Brain microvascular endothelial cell (primary cell): ENCODE measurements around the gene CEP131.
A peak's percentile ranks its signal among the peaks of the same experiment; 100 is the strongest.
"Not testable (repeated sequence)": the region's sequence is repeated elsewhere in the genome, so short reads cannot be mapped to it uniquely, and the experiment has no call there.

Experiments
- DNase-seq: peaks from one replicate; pipeline ENCODE4 v3.0.0-alpha.2; 2020
- H3K27ac ChIP-seq: fragments of 250-450 bp; sonication (Bioruptor Pico); 2 replicates; pipeline ENCODE4 v1.5.1; 2020; ENCODE audit warnings: mild to moderate bottlenecking, moderate library complexity
- H3K27me3 ChIP-seq: fragments of 250-450 bp; sonication (Bioruptor Pico); replicated peaks from 2 replicates; pipeline ENCODE4 v1.5.1; 2020; ENCODE audit warnings: mild to moderate bottlenecking
- H3K36me3 ChIP-seq: fragments of 250-450 bp; sonication (Bioruptor Pico); replicated peaks from 2 replicates; pipeline ENCODE4 v1.5.1; 2020; ENCODE audit warnings: mild to moderate bottlenecking
- H3K4me3 ChIP-seq: 2 replicates; pipeline ENCODE4 v1.5.1; 2011; ENCODE audit warnings: low read depth, mild to moderate bottlenecking, control low read depth, low read length, moderate library complexity
- in situ Hi-C: cut with HindIII; loops from 2 replicates; pipeline ENCODE4 v1.10.0; 2017; ENCODE audit warnings: low sequenced_read_pairs, low pct_ligation_motif_present
- TF ChIP-seq, protein P1 (sequence below): IDR thresholded peaks from 2 replicates; pipeline ENCODE4 v1.5.1; 2011; ENCODE audit warnings: low read depth, mild to moderate bottlenecking, moderate library complexity, low read length, control low read depth, inconsistent platforms; ENCODE audit errors: missing control alignments

CEP131 gene

DNA sequence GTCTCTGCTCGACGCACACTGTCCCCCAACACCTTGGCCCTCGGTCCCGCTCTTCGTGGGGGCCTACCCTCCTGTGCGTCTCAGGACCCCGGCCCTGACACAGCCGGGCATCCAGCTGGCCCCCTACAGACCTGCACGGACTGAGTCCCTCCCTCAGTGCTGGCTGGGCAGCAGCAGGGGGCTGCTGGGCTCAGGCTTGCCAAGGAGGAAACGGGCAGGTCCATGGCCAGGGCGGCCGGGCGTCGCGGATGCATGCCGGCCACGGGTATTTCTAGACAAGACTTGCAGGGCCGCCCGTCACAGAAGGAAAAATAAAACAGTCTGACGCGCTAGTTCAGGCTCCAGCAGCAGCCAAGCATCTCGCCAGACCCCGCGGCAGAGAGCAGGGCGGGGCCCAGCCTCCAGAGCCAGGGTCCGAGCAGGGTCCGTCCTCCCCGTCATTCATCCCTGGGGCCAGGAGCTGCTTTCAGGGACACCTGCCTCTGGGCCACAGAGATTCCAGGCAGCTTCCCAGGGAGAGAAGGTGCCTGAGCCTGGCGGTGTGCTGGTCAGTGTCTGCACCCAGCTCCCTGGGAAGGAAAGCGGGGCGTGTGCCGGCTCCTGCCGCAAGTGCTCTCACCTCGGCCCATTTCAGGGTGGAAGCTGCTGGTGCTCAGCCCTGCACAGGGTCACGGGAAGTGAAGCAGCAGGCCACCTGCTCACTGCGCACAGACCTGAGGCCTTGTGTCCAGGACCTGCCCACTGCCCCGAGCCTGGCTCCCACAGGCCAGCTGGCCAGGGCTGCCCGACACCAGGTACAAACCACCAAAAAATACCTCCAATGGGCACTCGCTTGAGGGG is 64.7 kb downstream of the CEP131 start:
- no peaks in the 10 kb centered on the region for H3K27me3 ChIP-seq
- TF ChIP-seq, protein P1, sequence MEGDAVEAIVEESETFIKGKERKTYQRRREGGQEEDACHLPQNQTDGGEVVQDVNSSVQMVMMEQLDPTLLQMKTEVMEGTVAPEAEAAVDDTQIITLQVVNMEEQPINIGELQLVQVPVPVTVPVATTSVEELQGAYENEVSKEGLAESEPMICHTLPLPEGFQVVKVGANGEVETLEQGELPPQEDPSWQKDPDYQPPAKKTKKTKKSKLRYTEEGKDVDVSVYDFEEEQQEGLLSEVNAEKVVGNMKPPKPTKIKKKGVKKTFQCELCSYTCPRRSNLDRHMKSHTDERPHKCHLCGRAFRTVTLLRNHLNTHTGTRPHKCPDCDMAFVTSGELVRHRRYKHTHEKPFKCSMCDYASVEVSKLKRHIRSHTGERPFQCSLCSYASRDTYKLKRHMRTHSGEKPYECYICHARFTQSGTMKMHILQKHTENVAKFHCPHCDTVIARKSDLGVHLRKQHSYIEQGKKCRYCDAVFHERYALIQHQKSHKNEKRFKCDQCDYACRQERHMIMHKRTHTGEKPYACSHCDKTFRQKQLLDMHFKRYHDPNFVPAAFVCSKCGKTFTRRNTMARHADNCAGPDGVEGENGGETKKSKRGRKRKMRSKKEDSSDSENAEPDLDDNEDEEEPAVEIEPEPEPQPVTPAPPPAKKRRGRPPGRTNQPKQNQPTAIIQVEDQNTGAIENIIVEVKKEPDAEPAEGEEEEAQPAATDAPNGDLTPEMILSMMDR: no peak
- H3K27ac ChIP-seq: no peak overlapping the region
- H3K4me3 ChIP-seq: no peak overlapping the region
- DNase-seq: no peak
- in situ Hi-C loops: no loop called here
- no peaks in the 10 kb centered on the region for H3K36me3 ChIP-seq

DNA sequence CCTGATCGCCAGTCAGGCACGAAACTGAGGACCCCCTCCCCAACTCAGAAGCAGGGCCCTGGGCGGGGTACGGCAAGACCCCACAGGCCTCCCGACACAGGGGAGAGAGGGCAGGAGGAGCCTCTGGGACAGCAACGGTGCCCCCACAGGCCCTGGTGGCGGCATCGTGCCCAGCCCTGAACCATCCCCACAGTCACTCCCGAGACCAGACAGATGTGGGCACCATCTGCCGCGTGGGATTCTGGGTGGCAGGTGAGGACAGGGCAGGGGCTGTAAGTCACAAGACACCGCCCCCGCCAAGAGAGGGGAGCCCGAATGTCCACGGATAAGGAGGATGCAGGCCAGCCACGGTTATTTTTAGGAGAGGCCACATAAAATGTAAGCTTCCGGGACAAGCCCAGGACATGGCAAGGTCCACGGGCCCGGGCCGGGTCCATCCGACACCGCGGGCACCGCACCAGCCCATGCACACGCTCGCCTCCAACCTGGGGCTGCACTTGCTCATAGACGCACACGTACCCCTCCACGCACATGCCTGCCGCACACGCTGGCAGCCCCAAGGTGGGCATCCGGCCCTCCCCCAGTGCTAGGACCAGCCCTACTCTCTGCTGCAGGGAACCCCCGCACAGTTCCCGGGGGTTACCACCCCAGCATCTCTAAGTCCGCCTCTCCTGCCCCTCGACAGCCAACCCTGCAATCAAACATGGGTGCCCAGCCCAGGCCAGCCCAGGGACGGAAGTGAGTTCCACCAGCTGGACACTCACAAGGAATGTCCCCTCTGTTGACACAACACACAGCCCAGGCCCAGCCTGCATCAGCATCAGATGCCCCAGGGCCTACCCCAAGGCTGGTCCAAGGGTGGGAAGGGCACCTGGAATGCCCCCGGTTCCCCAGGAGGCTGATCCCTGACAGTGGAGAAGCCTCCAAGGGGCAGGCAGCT is 65.6 kb downstream of the CEP131 start:
- DNase-seq: no peak
- TF ChIP-seq, protein P1: no peak
- Histone ChIP-seq H3K4me3 (no peak overlapping the region), H3K27me3 (no peaks in the 10 kb centered on the region), H3K27ac (no peak overlapping the region), H3K36me3 (no peaks in the 10 kb centered on the region)
- in situ Hi-C loops: no loop called here

DNA sequence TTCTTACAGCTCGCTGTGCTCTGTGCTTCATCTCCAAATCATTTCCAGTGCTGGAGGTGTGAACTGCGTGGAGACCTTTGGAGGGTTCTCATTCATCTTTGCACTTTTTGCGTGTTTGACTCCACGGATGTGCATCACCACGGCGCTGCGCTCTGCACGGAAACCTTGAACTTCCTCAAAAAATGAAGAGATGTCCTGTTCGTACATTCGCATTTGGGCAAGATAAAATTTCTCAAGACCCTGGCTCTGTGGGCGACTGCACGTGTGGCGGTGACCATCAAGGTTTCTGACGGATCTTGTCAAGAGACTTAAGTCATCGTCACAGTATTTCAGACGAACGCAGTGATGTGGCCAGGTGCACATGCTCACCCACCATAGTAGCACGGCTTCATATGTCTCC is 67.8 kb downstream of the CEP131 start:
- TF ChIP-seq, protein P1: no peak
- Histone ChIP-seq H3K4me3 (no peak overlapping the region), H3K36me3 (no peaks in the 10 kb centered on the region), H3K27ac (no peak overlapping the region), H3K27me3 (no peaks in the 10 kb centered on the region)
- in situ Hi-C loops: no loop called here
- DNase-seq: no peak

DNA sequence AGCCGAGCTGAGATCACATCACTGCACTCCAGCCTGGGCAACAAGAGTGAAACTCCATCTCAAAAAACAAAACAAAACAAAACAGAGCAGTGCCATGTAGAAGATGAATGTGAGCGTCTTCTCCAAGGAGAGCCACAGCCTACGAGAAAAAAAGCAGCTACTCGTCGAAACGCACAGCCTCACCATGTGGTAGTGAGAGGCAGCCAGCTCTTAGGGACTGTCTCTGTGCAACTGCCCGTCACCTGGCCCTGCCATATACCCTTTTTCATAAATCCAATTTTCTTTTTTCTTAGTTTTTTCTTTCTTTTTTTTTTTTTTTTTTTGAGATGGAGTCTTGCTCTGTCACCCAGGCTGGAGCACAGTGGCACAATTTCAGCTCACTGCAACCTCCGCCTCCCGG is 68.7 kb downstream of the CEP131 start:
- H3K36me3 ChIP-seq, H3K4me3 ChIP-seq, in situ Hi-C loops, DNase-seq, H3K27ac ChIP-seq, H3K27me3 ChIP-seq: not testable (repeated sequence)

DNA sequence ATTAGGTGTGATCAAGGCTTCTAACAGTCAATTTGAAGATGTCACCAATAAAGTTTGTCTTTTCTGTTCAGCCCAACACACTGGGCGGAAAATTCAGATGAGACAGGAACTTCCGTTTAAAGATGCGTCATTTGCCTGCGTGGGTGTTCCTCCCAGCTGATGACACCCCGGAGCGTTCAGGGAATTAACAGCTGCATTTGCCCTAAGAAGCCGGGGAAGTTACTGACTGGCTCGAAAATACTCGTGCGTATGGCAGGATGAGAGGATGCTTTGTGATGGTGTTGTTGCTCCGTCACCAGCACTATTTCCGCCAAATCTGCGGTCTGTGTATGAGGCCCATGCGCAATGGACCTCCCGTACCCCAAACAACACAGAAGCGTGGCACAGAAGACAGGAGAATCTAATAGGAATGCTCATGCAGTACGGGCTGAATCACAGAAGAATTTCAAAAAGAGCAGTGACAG is 69.4 kb downstream of the CEP131 start:
- H3K4me3 ChIP-seq: no peak overlapping the region
- peak; percentile 77 for DNase-seq
- no peaks in the 10 kb centered on the region for H3K36me3 ChIP-seq
- in situ Hi-C loops: no loop called here
- TF ChIP-seq, protein P1: no peak
- H3K27me3 ChIP-seq: no peaks in the 10 kb centered on the region
- H3K27ac ChIP-seq: peak overlapping the region; percentile 51

DNA sequence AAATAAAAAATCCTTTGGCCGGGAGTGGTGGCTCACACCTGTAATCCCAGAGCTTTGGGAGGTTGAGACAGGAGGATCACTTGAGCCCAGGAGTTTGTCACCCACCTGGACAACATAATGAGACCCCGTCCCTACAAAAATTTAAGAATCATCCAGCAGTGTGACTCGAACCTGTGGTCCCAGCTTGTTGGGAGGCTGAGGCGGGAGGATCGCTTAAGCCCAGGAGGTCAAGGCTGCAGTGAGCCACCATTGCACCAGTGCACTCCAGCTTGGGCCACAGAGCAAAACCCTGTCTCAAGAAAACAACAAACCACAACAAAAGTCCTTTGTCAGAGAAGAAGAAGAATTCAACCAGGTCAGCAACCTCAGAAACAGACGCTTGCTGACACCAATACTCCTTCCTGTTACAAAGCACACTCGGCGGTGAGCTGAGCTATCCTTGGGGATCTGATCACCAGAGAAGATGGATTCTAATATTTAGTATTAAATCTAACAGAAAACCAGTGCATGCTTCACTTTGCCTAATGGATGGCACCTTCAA is 70.4 kb downstream of the CEP131 start:
- Histone ChIP-seq H3K4me3 (no peak overlapping the region), H3K36me3 (no peaks in the 10 kb centered on the region), H3K27me3 (no peaks in the 10 kb centered on the region), H3K27ac (no peak overlapping the region)
- TF ChIP-seq, protein P1: no peak
- no peak for DNase-seq
- in situ Hi-C loops: no loop called here
